Left ventricle myocardium inferior (tissue), 1 donor: ENCODE measurements around the gene YTHDC2. TPM values are rescaled to one million over a fixed set of nuclear protein-coding genes. Genes with fewer than 3 reads are reported as not detected.
A peak's percentile ranks its signal among the peaks of the same experiment; 100 is the strongest.
"Not testable (repeated sequence)": the region's sequence is repeated elsewhere in the genome, so short reads cannot be mapped to it uniquely, and the experiment has no call there.

ENCODE experiments used
- DNase-seq: peaks from one replicate; pipeline ENCODE4 v3.0.0-alpha.2; 2020
- H3K27ac ChIP-seq: fragments of 200-600 bp; replicated peaks from 2 replicates; pipeline ENCODE4 v1.8.0; 2021
- H3K27me3 ChIP-seq: fragments of 200-600 bp; 2 replicates; pipeline ENCODE4 v1.8.0; 2021; ENCODE audit warnings: low read depth
- H3K36me3 ChIP-seq: fragments of 200-600 bp; 2 replicates; pipeline ENCODE4 v1.8.0; 2021
- H3K4me1 ChIP-seq: fragments of 200-600 bp; 2 replicates; pipeline ENCODE4 v1.8.0; 2021
- H3K4me3 ChIP-seq: fragments of 200-600 bp; 2 replicates; pipeline ENCODE4 v1.8.0; 2021; ENCODE audit warnings: mild to moderate bottlenecking, moderate library complexity
- H3K9me3 ChIP-seq: fragments of 200-600 bp; replicated peaks from 2 replicates; pipeline ENCODE4 v1.8.0; 2021
- intact Hi-C: fragments of 100-400 bp; cut with micrococcal nuclease; formaldehyde crosslinking; loops from one replicate; pipeline ENCODE4 v1.11.0; 2022
- total RNA-seq: library from RNA; stranded (reverse); fragmentation: NEBNext Ultra II Directional; extraction: Animal tissue kit (Norgen Biotek cat#: 25700); gene quantifications from one replicate; pipeline ENCODE4 v1.2.1, GENCODE V29; 2021
- TF ChIP-seq, protein P1 (sequence below): fragments of 200-600 bp; IDR thresholded peaks from 2 replicates; pipeline ENCODE4 v1.8.0; 2021; ENCODE audit warnings: antibody characterized with exemption, mild to moderate bottlenecking, borderline replicate concordance
- donor health status: DM: no; HTN: yes; CAD: no; lungs with severe emphysema.

The YTHDC2 gene
- total RNA-seq, 1 donor from 2014 or later: 13.6 TPM

GRCh38 chr5:113600255-113600905 lies 86.9 kb downstream of the YTHDC2 start:
- DNase-seq: no peak
- no peak overlapping the region for H3K27ac ChIP-seq
- H3K27me3 ChIP-seq: no peaks in the 10 kb centered on the region
- H3K4me3 ChIP-seq: no peak overlapping the region
- TF ChIP-seq, protein P1, sequence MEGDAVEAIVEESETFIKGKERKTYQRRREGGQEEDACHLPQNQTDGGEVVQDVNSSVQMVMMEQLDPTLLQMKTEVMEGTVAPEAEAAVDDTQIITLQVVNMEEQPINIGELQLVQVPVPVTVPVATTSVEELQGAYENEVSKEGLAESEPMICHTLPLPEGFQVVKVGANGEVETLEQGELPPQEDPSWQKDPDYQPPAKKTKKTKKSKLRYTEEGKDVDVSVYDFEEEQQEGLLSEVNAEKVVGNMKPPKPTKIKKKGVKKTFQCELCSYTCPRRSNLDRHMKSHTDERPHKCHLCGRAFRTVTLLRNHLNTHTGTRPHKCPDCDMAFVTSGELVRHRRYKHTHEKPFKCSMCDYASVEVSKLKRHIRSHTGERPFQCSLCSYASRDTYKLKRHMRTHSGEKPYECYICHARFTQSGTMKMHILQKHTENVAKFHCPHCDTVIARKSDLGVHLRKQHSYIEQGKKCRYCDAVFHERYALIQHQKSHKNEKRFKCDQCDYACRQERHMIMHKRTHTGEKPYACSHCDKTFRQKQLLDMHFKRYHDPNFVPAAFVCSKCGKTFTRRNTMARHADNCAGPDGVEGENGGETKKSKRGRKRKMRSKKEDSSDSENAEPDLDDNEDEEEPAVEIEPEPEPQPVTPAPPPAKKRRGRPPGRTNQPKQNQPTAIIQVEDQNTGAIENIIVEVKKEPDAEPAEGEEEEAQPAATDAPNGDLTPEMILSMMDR: no peak
- no peaks in the 10 kb centered on the region for H3K9me3 ChIP-seq
- intact Hi-C loops: loop anchor here (10.0 kb wide), 3 partner anchors 226 to 606 kb away; no protein-coding TSS in a partner anchor
- peaks cover 3% of the 10 kb centered on the region for H3K4me1 ChIP-seq
- peaks cover 10% of the 10 kb centered on the region for H3K36me3 ChIP-seq

GRCh38 chr5:113601423-113601822 lies 87.9 kb downstream of the YTHDC2 start:
- no peak for DNase-seq
- intact Hi-C loops: loop anchor here (10.0 kb wide), 3 partner anchors 227 to 607 kb away; no protein-coding TSS in a partner anchor
- Histone ChIP-seq H3K9me3 (no peaks in the 10 kb centered on the region), H3K36me3 (no peaks in the 10 kb centered on the region), H3K4me3 (no peak overlapping the region), H3K27me3 (no peaks in the 10 kb centered on the region), H3K27ac (no peak overlapping the region), H3K4me1 (peaks cover 3% of the 10 kb centered on the region)
- TF ChIP-seq, protein P1: no peak

GRCh38 chr5:113603246-113603645 lies 89.8 kb downstream of the YTHDC2 start:
- not testable (repeated sequence) for H3K4me1 ChIP-seq, DNase-seq, H3K27me3 ChIP-seq, H3K36me3 ChIP-seq, H3K27ac ChIP-seq, H3K9me3 ChIP-seq, H3K4me3 ChIP-seq
- intact Hi-C loops: loop anchor here (10.0 kb wide), 3 partner anchors 228 to 608 kb away; no protein-coding TSS in a partner anchor

DNA sequence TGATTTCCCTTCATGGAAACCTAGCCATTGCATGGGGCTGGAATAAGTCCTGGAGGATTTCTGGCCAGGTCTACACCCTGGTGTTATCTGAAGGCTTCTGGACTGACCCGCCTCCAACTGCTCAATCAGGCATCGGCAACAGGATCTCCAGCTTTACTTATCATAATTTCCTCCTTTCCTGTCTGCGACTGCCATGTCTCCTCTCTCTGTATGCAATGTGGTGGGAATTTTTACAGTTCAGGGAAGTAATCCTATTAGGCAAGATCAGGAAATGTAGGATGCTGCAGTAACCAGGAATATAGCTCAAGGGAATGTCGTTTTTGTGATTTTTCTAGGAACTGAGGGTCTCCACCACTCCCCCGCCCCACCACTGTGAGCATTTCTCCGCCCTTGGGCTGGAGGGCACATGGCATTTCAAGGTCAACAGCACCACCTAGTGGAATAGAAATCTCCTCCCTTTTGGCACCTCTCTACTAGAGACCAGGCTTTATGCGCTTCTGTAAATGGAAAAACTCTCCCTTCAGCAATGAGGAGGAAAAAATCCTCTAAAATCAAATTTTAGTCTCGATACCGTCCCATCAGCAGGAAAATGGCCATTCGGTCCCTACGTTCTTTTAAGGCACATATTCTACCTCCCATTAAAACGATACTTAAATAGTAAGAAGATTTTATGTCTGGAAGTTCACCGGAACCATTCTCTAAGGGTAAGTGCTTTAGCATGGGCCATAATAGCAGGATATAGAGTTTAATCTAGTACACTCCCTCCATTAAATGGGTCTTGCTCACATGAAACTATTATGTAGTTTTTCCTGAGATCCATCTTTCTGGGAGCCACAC lies 93.0 kb downstream of the YTHDC2 start:
- no peak for DNase-seq
- no peaks in the 10 kb centered on the region for H3K27me3 ChIP-seq
- H3K4me1 ChIP-seq: no peaks in the 10 kb centered on the region
- H3K36me3 ChIP-seq: no peaks in the 10 kb centered on the region
- peak overlapping the region; percentile 24 for H3K4me3 ChIP-seq
- TF ChIP-seq, protein P1: peak; percentile 82
- no peak overlapping the region for H3K27ac ChIP-seq
- intact Hi-C loops: loop anchor here (10.0 kb wide), 3 partner anchors 232 to 612 kb away; no protein-coding TSS in a partner anchor
- no peaks in the 10 kb centered on the region for H3K9me3 ChIP-seq

DNA sequence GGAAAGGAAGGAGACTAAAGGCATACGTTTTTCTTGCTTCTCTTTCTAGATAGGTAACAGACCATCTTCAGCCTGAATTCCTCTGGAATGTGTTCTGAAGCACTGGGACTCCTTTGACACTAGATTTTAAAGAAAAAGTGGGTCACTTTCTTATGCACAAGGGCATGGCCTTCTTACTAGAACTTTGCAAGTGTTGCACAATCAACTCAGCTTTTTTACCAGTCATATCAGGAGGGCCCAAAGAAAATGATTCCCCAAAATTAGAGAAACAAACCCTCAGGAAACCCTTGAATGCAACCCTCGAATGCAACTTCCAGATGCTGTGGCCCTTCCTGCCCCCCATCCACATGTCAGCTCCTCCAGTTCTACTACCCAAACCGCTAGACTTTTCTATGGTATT lies 93.9 kb downstream of the YTHDC2 start:
- intact Hi-C loops: loop anchor here (10.0 kb wide), 3 partner anchors 233 to 613 kb away; no protein-coding TSS in a partner anchor
- H3K27me3 ChIP-seq: no peaks in the 10 kb centered on the region
- no peak overlapping the region for H3K27ac ChIP-seq
- H3K4me1 ChIP-seq: no peaks in the 10 kb centered on the region
- DNase-seq: no peak
- no peaks in the 10 kb centered on the region for H3K9me3 ChIP-seq
- H3K4me3 ChIP-seq: no peak overlapping the region
- no peaks in the 10 kb centered on the region for H3K36me3 ChIP-seq
- TF ChIP-seq, protein P1: no peak
